Naive thymus-derived CD8-positive, alpha-beta T cell (primary cell): Measurements from ENCODE around the gene IQCM. TPM values are rescaled to one million over a fixed set of nuclear protein-coding genes. Genes with fewer than 3 reads are reported as not detected.
"Not testable (repeated sequence)": the region's sequence is repeated elsewhere in the genome, so short reads cannot be mapped to it uniquely, and the experiment has no call there.

ENCODE experiments used
- ATAC-seq, 2 donors: fragments of 150-1000 bp; cut with Tn5 transposase in 1 of 2; sonication (Bioruptor Pico), chemical (Tn5 transposase) in 1 of 2; 1 replicate in 1 of 2; 2 replicates in 1 of 2; pipeline ENCODE4 v1.10.0; 2021; ENCODE audit warnings: mild to moderate bottlenecking in 2 of 2, moderate library complexity in 2 of 2
- POLR2A ChIA-PET: fragments of 350-600 bp; sonication (Branson Sonifier 250); formaldehyde crosslinking; loops from one replicate; lab custom pipeline; 2021; ENCODE audit warnings: antibody characterized with exemption; lab: Charles Lee
- DNase-seq, 10 donors: peaks; one replicate each; pipeline versions ENCODE4 v3.0.0 to v3.0.0-alpha.2; 2020 to 2022
- H3K27ac Mint-ChIP-seq, 10 donors: one replicate each; pipeline ENCODE4 v1.8.0; 2020 to 2022; ENCODE audit warnings: mild to moderate bottlenecking in 10 of 10, mixed read lengths in 10 of 10, moderate library complexity in 4 of 10, inconsistent platforms in 1 of 10
- H3K27me3 Mint-ChIP-seq, 5 donors: one replicate each; pipeline ENCODE4 v1.8.0; 2021 to 2022; ENCODE audit warnings: mixed read lengths in 5 of 5
- H3K36me3 Mint-ChIP-seq, 3 donors: one replicate each; pipeline ENCODE4 v1.8.0; 2020 to 2022; ENCODE audit warnings: mixed read lengths in 3 of 3, mild to moderate bottlenecking in 2 of 3, inconsistent platforms in 1 of 3
- H3K4me1 Mint-ChIP-seq, 4 donors: one replicate each; pipeline ENCODE4 v1.8.0; 2021 to 2022; ENCODE audit warnings: mixed read lengths in 4 of 4
- H3K4me3 Mint-ChIP-seq, 10 donors: one replicate each; pipeline ENCODE4 v1.8.0; 2020 to 2022; ENCODE audit warnings: mild to moderate bottlenecking in 10 of 10, mixed read lengths in 10 of 10, moderate library complexity in 6 of 10, inconsistent platforms in 1 of 10
- H3K9me3 Mint-ChIP-seq, 9 donors: one replicate each; pipeline ENCODE4 v1.8.0; 2020 to 2022; ENCODE audit warnings: mixed read lengths in 9 of 9, mild to moderate bottlenecking in 3 of 9, inconsistent platforms in 1 of 9, moderate library complexity in 1 of 9
- polyA plus RNA-seq, 3 donors: library from polyadenylated mRNA; unstranded; fragments of 300-500 nt; fragmentation: Illumina TruSeq; gene quantifications; one replicate each; pipeline ENCODE4 v1.2.3, GENCODE V29; 2021
- total RNA-seq, 8 experiments: library from RNA in 2 of 8; stranded (reverse) in 2 of 8; gene quantifications; one replicate each; pipeline ENCODE4 v1.2.3 and lab custom pipeline; 2021 to 2026

IQCM gene
- total and polyA plus RNA-seq, 5 experiments from 2014 or later = not detected

DNA sequence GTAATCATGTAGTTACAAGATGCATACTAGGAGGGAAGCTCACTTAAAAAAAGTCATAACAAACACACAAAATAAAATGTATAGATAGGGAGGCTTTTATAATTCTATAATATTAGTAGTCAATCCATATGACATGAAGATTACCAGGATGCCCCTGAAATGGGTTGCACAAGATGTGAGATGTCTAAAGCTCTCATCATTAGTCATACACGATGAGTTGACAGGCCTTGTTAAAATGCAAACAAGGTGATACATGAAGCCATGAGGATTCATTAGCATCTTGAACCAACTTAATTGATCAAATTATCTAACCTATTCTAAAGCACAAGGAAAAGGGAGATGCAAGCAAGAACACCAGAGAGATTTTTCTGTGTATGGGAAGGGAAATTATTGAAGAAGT lies 470.2 kb downstream of the IQCM start:
- H3K4me1 Mint-ChIP-seq = no peaks in the 10 kb centered on the region
- H3K27me3 Mint-ChIP-seq = no peaks in the 10 kb centered on the region
- H3K9me3 Mint-ChIP-seq = peaks cover 0 to 2% (median 0%) of the 10 kb centered on the region in 9 donors
- DNase-seq (no peak), ATAC-seq (no peak)
- no peak overlapping the region for H3K4me3 Mint-ChIP-seq
- no peak overlapping the region for H3K27ac Mint-ChIP-seq
- no peaks in the 10 kb centered on the region for H3K36me3 Mint-ChIP-seq
- POLR2A ChIA-PET = no interaction called here

DNA sequence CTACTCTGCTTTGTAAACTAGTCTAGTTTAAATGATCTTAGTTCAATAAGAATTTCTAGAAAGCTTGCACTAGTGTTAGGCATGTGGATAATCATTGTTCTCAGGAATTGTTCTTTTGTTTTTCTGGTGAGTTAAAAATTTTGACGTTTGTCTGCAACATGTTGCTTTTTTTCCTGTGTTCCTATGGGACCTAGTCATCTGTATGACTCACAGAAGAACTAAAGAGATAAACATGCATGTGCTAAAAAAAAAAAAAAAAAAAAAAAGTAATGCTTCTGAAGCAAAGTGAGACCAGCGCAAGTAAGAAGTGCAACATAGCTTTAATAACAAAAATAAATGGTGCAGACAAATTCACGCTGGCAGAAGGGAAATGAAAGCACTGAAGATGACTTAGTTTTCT lies 471.2 kb downstream of the IQCM start:
- DNase-seq (no peak), ATAC-seq (no peak)
- H3K27me3 Mint-ChIP-seq = peaks cover 0 to 5% (median 0%) of the 10 kb centered on the region in 5 donors
- H3K27ac Mint-ChIP-seq = no peak overlapping the region
- POLR2A ChIA-PET = no interaction called here
- no peaks in the 10 kb centered on the region for H3K4me1 Mint-ChIP-seq
- peaks cover 0 to 6% (median 0%) of the 10 kb centered on the region in 9 donors for H3K9me3 Mint-ChIP-seq
- no peaks in the 10 kb centered on the region for H3K36me3 Mint-ChIP-seq
- no peak overlapping the region for H3K4me3 Mint-ChIP-seq

DNA sequence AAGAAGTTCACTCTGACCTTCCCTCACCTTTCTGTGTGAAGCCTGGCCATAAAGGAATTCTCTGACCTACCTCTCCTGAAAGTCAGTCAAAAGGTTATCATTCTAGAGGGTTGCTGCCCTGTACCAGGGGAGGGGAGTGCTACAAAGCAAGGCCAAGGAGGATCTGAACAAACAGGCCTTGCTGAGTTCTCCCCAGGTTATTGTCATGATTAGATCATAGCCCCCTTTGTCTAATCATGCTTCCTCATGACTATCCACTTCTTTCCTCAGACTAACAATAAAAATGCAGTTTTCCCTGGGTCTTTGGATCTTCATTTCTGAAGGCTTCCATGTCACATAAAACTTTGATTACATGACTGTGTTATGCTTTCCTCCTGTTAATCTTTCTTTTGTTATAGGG lies 472.0 kb downstream of the IQCM start:
- Mint-ChIP-seq H3K36me3 (no peaks in the 10 kb centered on the region), H3K27me3 (peaks cover 0 to 5% (median 0%) of the 10 kb centered on the region in 5 donors), H3K27ac (no peak overlapping the region), H3K4me1 (no peaks in the 10 kb centered on the region), H3K9me3 (peaks cover 0 to 9% (median 0%) of the 10 kb centered on the region in 9 donors), H3K4me3 (no peak overlapping the region)
- ATAC-seq (no peak), DNase-seq (no peak)
- POLR2A ChIA-PET = no interaction called here

DNA sequence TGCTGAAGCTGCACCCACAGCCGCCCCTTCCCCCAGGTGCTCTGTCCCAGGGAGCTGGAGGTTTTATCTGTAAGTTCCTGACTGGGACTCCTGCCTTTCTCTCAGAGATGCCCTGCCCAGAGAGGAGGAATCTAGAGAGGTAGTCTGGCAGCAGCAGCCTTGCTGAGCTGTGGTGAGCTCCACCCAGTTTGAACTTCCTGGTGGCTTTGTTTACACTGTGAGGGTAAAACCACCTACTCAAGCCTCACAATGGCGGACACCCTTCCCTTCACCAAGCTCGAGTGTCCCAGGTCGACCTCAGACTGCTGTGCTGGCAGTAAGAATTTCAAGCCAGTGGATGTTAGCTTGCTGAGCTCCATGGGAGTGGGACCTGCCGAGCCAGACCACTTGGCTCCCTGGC lies 474.5 kb downstream of the IQCM start:
- peaks cover 0 to 19% (median 5%) of the 10 kb centered on the region in 9 donors for H3K9me3 Mint-ChIP-seq
- DNase-seq, H3K27me3 Mint-ChIP-seq, H3K4me1 Mint-ChIP-seq, H3K4me3 Mint-ChIP-seq, H3K27ac Mint-ChIP-seq, POLR2A ChIA-PET, H3K36me3 Mint-ChIP-seq, ATAC-seq: not testable (repeated sequence)

GRCh38 chr4:149328161-149328560 lies 487.5 kb downstream of the IQCM start:
- Mint-ChIP-seq H3K9me3 (peaks cover 0 to 14% (median 7%) of the 10 kb centered on the region in 9 donors), H3K36me3 (no peaks in the 10 kb centered on the region), H3K27me3 (peaks cover 0 to 4% (median 0%) of the 10 kb centered on the region in 5 donors), H3K4me3 (no peak overlapping the region), H3K27ac (no peak overlapping the region), H3K4me1 (no peaks in the 10 kb centered on the region)
- DNase-seq (no peak), ATAC-seq (no peak)
- POLR2A ChIA-PET = no interaction called here

GRCh38 chr4:149322203-149322602 lies 493.4 kb downstream of the IQCM start:
- no peak overlapping the region for H3K4me3 Mint-ChIP-seq
- no peaks in the 10 kb centered on the region for H3K4me1 Mint-ChIP-seq
- DNase-seq (no peak), ATAC-seq (no peak)
- H3K9me3 Mint-ChIP-seq = peaks cover 0 to 28% (median 12%) of the 10 kb centered on the region in 9 donors
- H3K27ac Mint-ChIP-seq = no peak overlapping the region
- H3K36me3 Mint-ChIP-seq = no peaks in the 10 kb centered on the region
- H3K27me3 Mint-ChIP-seq = peaks cover 0 to 5% (median 0%) of the 10 kb centered on the region in 5 donors
- POLR2A ChIA-PET = no interaction called here

GRCh38 chr4:149321438-149321837 lies 494.2 kb downstream of the IQCM start:
- no peaks in the 10 kb centered on the region for H3K4me1 Mint-ChIP-seq
- H3K9me3 Mint-ChIP-seq = peaks cover 0 to 29% (median 12%) of the 10 kb centered on the region in 9 donors
- DNase-seq (no peak), ATAC-seq (no peak)
- POLR2A ChIA-PET = no interaction called here
- peaks cover 0 to 5% (median 0%) of the 10 kb centered on the region in 5 donors for H3K27me3 Mint-ChIP-seq
- H3K4me3 Mint-ChIP-seq = no peak overlapping the region
- no peak overlapping the region for H3K27ac Mint-ChIP-seq
- no peaks in the 10 kb centered on the region for H3K36me3 Mint-ChIP-seq

DNA sequence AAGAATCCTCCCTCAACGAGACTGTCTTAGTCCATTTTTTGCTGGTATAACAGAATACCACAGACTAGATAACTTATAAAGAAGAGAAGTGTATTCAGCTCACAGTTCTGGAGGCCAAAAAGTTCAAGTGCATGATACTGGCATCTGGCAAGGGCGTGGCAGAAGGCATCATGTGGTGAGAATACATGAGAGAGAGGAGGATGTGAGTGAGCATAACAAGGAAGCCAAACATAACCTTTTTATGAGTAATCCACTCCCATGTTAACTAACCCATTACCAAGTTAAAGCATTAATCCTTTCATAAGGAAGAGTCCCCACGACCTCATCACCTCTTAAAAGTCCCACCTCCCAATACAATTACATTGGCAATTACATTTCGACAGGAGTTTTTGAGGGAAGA lies 504.6 kb downstream of the IQCM start:
- H3K27me3 Mint-ChIP-seq = peaks cover 0 to 2% (median 0%) of the 10 kb centered on the region in 5 donors
- H3K36me3 Mint-ChIP-seq = no peaks in the 10 kb centered on the region
- H3K9me3 Mint-ChIP-seq = peaks cover 0 to 18% (median 3%) of the 10 kb centered on the region in 9 donors
- H3K27ac Mint-ChIP-seq = no peak overlapping the region
- no peak overlapping the region for H3K4me3 Mint-ChIP-seq
- DNase-seq = no peak
- ATAC-seq = no peak
- POLR2A ChIA-PET = no interaction called here
- no peaks in the 10 kb centered on the region for H3K4me1 Mint-ChIP-seq

DNA sequence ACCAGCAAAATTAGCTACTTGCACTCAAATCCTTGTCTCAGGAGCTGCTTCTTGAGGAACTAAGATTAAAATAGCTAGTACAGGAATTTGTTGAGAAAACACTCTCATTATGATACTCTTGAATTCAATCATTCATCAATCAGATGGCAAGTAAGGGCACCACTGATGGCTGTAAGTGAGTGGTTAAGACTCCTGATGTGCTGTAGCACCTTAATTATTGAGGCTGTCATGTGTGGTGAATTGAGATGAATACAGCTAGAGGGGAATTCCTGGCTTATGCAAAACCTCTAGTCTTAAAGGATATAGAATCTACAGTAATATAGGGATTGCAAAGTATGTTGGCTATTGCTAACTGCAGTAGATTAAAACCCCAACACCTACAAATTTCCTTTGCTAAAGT lies 509.1 kb downstream of the IQCM start:
- POLR2A ChIA-PET = no interaction called here
- no peaks in the 10 kb centered on the region for H3K4me1 Mint-ChIP-seq
- no peaks in the 10 kb centered on the region for H3K36me3 Mint-ChIP-seq
- peaks cover 0 to 3% (median 0%) of the 10 kb centered on the region in 5 donors for H3K27me3 Mint-ChIP-seq
- H3K4me3 Mint-ChIP-seq = no peak overlapping the region
- ATAC-seq (no peak), DNase-seq (no peak)
- no peak overlapping the region for H3K27ac Mint-ChIP-seq
- H3K9me3 Mint-ChIP-seq = peaks cover 0 to 10% (median 2%) of the 10 kb centered on the region in 9 donors
